Fibroblast of lung (primary cell): ENCODE data around the gene BAIAP2. TPM values are rescaled to one million over a fixed set of nuclear protein-coding genes. Genes with fewer than 3 reads are reported as not detected.

Experiments
- DNase-seq, 2 donors: peaks; one replicate each; pipeline versions ENCODE4 v3.0.0 to v3.0.0-alpha.2; 2010; ENCODE audit warnings: low read depth in 2 of 2
- H2AFZ ChIP-seq: 2 replicates; pipeline ENCODE4 v1.5.1; 2012; ENCODE audit warnings: low read length, control low read depth, inconsistent platforms
- H3K27ac ChIP-seq: 2 replicates; pipeline ENCODE4 v1.5.1; 2011; ENCODE audit warnings: low read length, control low read depth; ENCODE audit not compliant: insufficient read depth
- H3K27me3 ChIP-seq: 2 replicates; pipeline ENCODE4 v1.5.1; 2011; ENCODE audit warnings: mild to moderate bottlenecking, low read length; ENCODE audit not compliant: control insufficient read depth, insufficient read depth
- H3K36me3 ChIP-seq: 2 replicates; pipeline ENCODE4 v1.5.1; 2011; ENCODE audit warnings: low read length; ENCODE audit not compliant: control insufficient read depth, insufficient read depth
- H3K4me1 ChIP-seq: 2 replicates; pipeline ENCODE4 v1.5.1; 2011; ENCODE audit warnings: low read length; ENCODE audit not compliant: control insufficient read depth, insufficient read depth; ENCODE audit errors: extremely low read depth
- H3K4me2 ChIP-seq: 2 replicates; pipeline ENCODE4 v1.5.1; 2011; ENCODE audit warnings: low read length, control low read depth; ENCODE audit not compliant: insufficient read depth; ENCODE audit errors: extremely low read depth
- H3K4me3 ChIP-seq, 4 experiments: fragments of 200-600 bp in 1 of 4; sonication (generic) in 1 of 4; replicated peaks in 1 of 4; 2 replicates each; pipeline ENCODE4 v1.5.1; 2011 to 2016; ENCODE audit warnings: low read length in 4 of 4, low read depth in 3 of 4, mild to moderate bottlenecking in 3 of 4, control low read depth in 2 of 4, inconsistent platforms in 1 of 4, mixed read lengths in 1 of 4; ENCODE audit not compliant: insufficient read depth in 1 of 4; ENCODE audit errors: control extremely low read depth in 1 of 4
- H3K79me2 ChIP-seq: 2 replicates; pipeline ENCODE4 v1.5.1; 2012; ENCODE audit warnings: mild to moderate bottlenecking, low read length, inconsistent platforms; ENCODE audit not compliant: control insufficient read depth, insufficient read depth
- H3K9ac ChIP-seq: 2 replicates; pipeline ENCODE4 v1.5.1; 2011; ENCODE audit warnings: mild to moderate bottlenecking, low read length, control low read depth; ENCODE audit not compliant: insufficient read depth
- H3K9me3 ChIP-seq: 2 replicates; pipeline ENCODE4 v1.5.1; 2012; ENCODE audit warnings: low read depth, low read length; ENCODE audit not compliant: control insufficient read depth, insufficient read depth
- H4K20me1 ChIP-seq: 2 replicates; pipeline ENCODE4 v1.5.1; 2011; ENCODE audit warnings: low read length; ENCODE audit not compliant: control insufficient read depth, insufficient read depth; ENCODE audit errors: extremely low read depth
- EZH2 ChIP-seq: IDR thresholded peaks from 2 replicates; pipeline ENCODE4 v1.5.1; 2012; ENCODE audit warnings: low read length, control low read depth, mild to moderate bottlenecking; ENCODE audit errors: missing control alignments
- polyA plus RNA-seq, 2 donors: library from polyadenylated mRNA; depleted of rRNA in 1 of 2; stranded (reverse) in 1 of 2; unstranded in 1 of 2; fragments of >200 nt; gene quantifications; 2 replicates each; pipeline ENCODE4 v1.2.1, GENCODE V29; 2011 to 2012; ENCODE audit warnings: missing spikeins in 1 of 2
- total RNA-seq: library from RNA; depleted of rRNA; stranded (reverse); fragments of >200 nt; gene quantifications from 2 replicates; pipeline ENCODE4 v1.2.1, GENCODE V29; 2014
- TF ChIP-seq, protein P1 (sequence below), 2 donors: IDR thresholded peaks in 1 of 2; conservative IDR thresholded peaks in 1 of 2; 1 replicate in 1 of 2; 2 replicates in 1 of 2; pipeline ENCODE4 v1.5.1; 2011 to 2012; ENCODE audit warnings: low read length in 2 of 2, control low read depth in 1 of 2, inconsistent platforms in 1 of 2, low read depth in 1 of 2, mild to moderate bottlenecking in 1 of 2

BAIAP2 gene
- total and polyA plus RNA-seq, 2 donors (not counting 1 experiment from before 2014, with no cell fraction given) = 6.0 to 13.4 TPM

- H3K79me2 ChIP-seq = no peaks in the 10 kb centered on the region
- no peaks in the 10 kb centered on the region for H4K20me1 ChIP-seq
- H3K9ac ChIP-seq = no peak overlapping the region
- H3K4me2 ChIP-seq = no peak overlapping the region
- no peaks in the 10 kb centered on the region for H3K36me3 ChIP-seq
- no peaks in the 10 kb centered on the region for H3K27me3 ChIP-seq
- H3K4me3 ChIP-seq = no peak overlapping the region
- no peaks in the 10 kb centered on the region for H3K9me3 ChIP-seq
- H2AFZ ChIP-seq = no peak overlapping the region
- no peaks in the 10 kb centered on the region for H3K4me1 ChIP-seq
- no peak for DNase-seq
- TF ChIP-seq, protein P1, sequence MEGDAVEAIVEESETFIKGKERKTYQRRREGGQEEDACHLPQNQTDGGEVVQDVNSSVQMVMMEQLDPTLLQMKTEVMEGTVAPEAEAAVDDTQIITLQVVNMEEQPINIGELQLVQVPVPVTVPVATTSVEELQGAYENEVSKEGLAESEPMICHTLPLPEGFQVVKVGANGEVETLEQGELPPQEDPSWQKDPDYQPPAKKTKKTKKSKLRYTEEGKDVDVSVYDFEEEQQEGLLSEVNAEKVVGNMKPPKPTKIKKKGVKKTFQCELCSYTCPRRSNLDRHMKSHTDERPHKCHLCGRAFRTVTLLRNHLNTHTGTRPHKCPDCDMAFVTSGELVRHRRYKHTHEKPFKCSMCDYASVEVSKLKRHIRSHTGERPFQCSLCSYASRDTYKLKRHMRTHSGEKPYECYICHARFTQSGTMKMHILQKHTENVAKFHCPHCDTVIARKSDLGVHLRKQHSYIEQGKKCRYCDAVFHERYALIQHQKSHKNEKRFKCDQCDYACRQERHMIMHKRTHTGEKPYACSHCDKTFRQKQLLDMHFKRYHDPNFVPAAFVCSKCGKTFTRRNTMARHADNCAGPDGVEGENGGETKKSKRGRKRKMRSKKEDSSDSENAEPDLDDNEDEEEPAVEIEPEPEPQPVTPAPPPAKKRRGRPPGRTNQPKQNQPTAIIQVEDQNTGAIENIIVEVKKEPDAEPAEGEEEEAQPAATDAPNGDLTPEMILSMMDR (conservative IDR thresholded peaks at IDR 0.05 in 1 of 2, IDR thresholded peaks at IDR 0.05 in 1 of 2; ENCODE audit: low read depth in 1 of 2, low read length in 2 of 2) = no peak
- no peak for TF ChIP-seq EZH2
- no peak overlapping the region for H3K27ac ChIP-seq
Observed at GRCh38 chr17:81131486-81132196, 96.7 kb downstream of the BAIAP2 start.

- no peak overlapping the region for H3K4me2 ChIP-seq
- H2AFZ ChIP-seq = no peak overlapping the region
- no peak for TF ChIP-seq EZH2
- TF ChIP-seq, protein P1 (conservative IDR thresholded peaks at IDR 0.05 in 1 of 2, IDR thresholded peaks at IDR 0.05 in 1 of 2; ENCODE audit: low read depth in 1 of 2, low read length in 2 of 2) = no peak
- no peak for DNase-seq
- no peak overlapping the region for H3K9ac ChIP-seq
- no peak overlapping the region for H3K27ac ChIP-seq
- no peaks in the 10 kb centered on the region for H3K79me2 ChIP-seq
- H3K36me3 ChIP-seq = no peaks in the 10 kb centered on the region
- H3K4me3 ChIP-seq = no peak overlapping the region
- H3K9me3 ChIP-seq = no peaks in the 10 kb centered on the region
- H4K20me1 ChIP-seq = no peaks in the 10 kb centered on the region
- no peaks in the 10 kb centered on the region for H3K4me1 ChIP-seq
- no peaks in the 10 kb centered on the region for H3K27me3 ChIP-seq
Observed at GRCh38 chr17:81132197-81132540, 97.2 kb downstream of the BAIAP2 start.

DNA sequence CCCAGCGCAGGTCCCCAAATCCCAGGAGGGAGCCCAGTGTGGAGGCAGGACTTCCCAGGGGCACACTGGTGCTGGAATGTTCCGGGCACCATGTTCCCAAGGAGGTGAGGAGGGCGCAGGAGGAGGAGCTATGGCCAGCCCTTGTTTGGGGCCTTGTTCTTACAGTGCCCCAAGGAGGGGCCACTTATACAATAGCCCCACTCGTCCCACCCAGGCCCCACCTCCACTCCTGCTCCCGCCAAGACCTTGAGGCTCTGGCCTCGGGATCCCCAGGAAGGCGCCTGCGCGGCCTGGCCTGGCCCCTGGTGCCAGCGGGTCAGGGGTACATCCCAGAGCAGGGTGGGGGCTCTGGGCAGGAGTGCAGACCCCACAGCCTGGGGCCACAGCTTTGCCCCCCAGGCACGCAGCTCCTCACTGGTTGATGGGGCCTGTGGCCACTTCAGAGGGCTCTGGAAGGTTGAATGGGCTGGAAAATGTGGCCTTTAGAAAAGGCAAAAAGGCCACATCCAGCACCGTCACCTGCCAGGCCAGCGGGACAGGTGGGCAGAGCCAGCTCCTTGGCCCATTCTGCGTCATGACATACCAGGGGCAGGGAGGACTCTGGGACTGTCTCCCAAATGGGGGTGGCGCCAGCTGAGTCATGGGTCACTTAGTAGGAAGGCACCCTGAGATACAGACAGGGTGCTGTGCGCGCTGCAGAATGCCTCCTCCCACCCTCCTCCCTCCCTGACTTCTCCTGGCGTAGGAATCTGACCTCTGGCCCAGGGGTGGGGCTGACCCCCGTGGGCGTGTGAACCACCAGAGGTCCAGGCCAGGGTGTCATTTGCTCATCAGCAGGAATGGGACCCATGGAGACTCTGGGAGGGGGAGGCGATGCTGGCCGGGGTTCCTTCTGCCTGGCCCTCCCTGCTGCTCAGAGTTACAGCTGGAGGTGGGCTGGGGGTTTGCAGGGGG, 98.1 kb downstream of the BAIAP2 start:
- Histone ChIP-seq H3K9me3 (no peaks in the 10 kb centered on the region), H3K79me2 (no peaks in the 10 kb centered on the region), H3K27me3 (no peaks in the 10 kb centered on the region), H4K20me1 (no peaks in the 10 kb centered on the region), H3K27ac (no peak overlapping the region), H3K9ac (no peak overlapping the region), H3K4me2 (no peak overlapping the region), H3K4me1 (no peaks in the 10 kb centered on the region), H3K36me3 (no peaks in the 10 kb centered on the region), H3K4me3 (no peak overlapping the region), H2AFZ (no peak overlapping the region)
- DNase-seq = no peak
- TF ChIP-seq EZH2 = no peak
- TF ChIP-seq, protein P1 (conservative IDR thresholded peaks at IDR 0.05 in 1 of 2, IDR thresholded peaks at IDR 0.05 in 1 of 2; ENCODE audit: low read depth in 1 of 2, low read length in 2 of 2) = no peak
